ENCODE measurements around the gene HTRA3. TPM values are rescaled to one million over a fixed set of nuclear protein-coding genes. Genes with fewer than 3 reads are reported as not detected.

HTRA3 gene
- total RNA-seq, 1 donor from 2014 or later, result 1.7 TPM

- H3K4me3 Mint-ChIP-seq (ENCODE audit: unreplicated experiment), result no peak overlapping the region
- TF ChIP-seq, protein P1, sequence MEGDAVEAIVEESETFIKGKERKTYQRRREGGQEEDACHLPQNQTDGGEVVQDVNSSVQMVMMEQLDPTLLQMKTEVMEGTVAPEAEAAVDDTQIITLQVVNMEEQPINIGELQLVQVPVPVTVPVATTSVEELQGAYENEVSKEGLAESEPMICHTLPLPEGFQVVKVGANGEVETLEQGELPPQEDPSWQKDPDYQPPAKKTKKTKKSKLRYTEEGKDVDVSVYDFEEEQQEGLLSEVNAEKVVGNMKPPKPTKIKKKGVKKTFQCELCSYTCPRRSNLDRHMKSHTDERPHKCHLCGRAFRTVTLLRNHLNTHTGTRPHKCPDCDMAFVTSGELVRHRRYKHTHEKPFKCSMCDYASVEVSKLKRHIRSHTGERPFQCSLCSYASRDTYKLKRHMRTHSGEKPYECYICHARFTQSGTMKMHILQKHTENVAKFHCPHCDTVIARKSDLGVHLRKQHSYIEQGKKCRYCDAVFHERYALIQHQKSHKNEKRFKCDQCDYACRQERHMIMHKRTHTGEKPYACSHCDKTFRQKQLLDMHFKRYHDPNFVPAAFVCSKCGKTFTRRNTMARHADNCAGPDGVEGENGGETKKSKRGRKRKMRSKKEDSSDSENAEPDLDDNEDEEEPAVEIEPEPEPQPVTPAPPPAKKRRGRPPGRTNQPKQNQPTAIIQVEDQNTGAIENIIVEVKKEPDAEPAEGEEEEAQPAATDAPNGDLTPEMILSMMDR (IDR thresholded peaks at IDR 0.05; ENCODE audit: unreplicated experiment), result no peak
- H3K36me3 Mint-ChIP-seq (ENCODE audit: low read depth, unreplicated experiment), result no peaks in the 10 kb centered on the region
- no peak for DNase-seq (ENCODE audit: low spot score)
- H3K4me1 Mint-ChIP-seq (ENCODE audit: unreplicated experiment), result no peaks in the 10 kb centered on the region
- H3K27me3 Mint-ChIP-seq (ENCODE audit: unreplicated experiment), result peaks cover 6% of the 10 kb centered on the region
- H3K27ac Mint-ChIP-seq (ENCODE audit: unreplicated experiment), result no peak overlapping the region
- H3K9me3 Mint-ChIP-seq (ENCODE audit: unreplicated experiment), result no peaks in the 10 kb centered on the region
Observed at GRCh38 chr4:8291036-8291682, 21.6 kb downstream of the HTRA3 start.

DNA sequence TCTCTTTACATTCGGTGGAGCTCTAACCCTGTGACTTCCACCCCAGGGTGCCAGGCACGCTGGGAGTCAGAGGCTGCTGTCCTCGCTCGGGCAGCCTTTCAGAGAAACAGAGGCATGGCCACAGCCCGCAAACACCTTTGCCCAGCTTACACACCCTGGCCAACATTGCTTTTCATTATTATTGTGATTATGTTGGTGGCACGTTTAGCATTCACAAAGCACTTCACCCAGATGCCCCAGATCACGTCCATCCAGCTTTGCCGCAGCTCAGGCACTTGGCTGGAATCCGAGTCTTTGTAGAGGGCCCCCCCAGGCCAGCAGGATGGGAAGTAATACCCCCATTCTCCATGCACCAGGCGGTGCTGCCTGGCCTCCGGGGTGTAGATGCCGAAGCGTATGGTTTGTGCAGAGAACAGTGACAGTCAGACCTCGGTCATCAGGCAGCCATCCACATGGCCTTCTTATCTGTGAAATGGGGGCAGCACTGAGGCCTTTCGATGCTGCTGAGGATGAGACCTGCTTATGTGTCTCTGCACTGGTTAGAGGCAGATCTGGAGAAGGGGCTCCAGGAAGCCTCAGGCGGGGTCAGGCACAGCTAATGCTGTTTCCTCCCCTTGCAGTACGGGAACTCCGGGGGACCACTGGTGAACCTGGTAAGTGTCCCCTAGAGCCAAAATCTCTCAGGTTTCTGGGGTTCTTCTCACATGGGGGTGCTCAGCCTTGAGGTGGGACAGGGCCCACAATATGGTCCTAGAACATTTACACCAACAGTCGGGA, 22.3 kb downstream of the HTRA3 start:
- no peak overlapping the region for H3K4me3 Mint-ChIP-seq (ENCODE audit: unreplicated experiment)
- H3K27ac Mint-ChIP-seq (ENCODE audit: unreplicated experiment), result no peak overlapping the region

DNA sequence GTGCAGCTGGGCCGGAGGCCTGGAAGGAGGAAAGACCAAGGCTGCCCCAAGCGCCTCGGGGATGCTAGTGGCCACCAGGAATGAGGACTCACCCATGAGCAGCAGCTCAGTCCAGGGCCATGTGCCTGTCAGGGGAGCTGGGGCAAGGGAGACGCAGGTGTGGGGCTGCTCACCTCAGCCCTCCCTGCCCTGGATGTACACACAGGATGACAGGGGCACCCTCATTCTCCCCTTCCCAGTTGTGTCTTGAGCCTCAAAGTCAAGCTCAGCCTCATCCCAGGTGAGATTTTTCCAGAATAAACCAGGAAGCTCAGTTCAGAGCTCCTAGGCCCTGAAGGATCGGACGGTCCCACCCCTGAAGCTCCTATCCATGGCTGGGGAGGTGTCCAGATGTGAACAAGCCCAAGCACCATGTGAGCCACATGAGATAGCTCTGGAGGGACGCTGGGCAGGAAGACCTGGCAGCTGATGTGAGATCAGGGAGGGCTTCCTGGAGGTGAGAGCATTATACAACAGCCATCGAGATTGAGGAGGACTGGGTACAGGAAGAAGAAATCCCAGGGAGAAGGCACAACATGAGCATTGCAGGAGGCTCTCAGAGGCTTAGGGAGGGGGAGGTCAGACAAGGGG, 23.0 kb downstream of the HTRA3 start:
- no peaks in the 10 kb centered on the region for H3K36me3 Mint-ChIP-seq (ENCODE audit: low read depth, unreplicated experiment)
- TF ChIP-seq, protein P1 (IDR thresholded peaks at IDR 0.05; ENCODE audit: unreplicated experiment), result no peak
- H3K4me3 Mint-ChIP-seq (ENCODE audit: unreplicated experiment), result no peak overlapping the region
- no peak overlapping the region for H3K27ac Mint-ChIP-seq (ENCODE audit: unreplicated experiment)
- no peaks in the 10 kb centered on the region for H3K9me3 Mint-ChIP-seq (ENCODE audit: unreplicated experiment)
- DNase-seq (ENCODE audit: low spot score), result no peak
- H3K27me3 Mint-ChIP-seq (ENCODE audit: unreplicated experiment), result peaks cover 4% of the 10 kb centered on the region
- H3K4me1 Mint-ChIP-seq (ENCODE audit: unreplicated experiment), result no peaks in the 10 kb centered on the region

More for the DNA sequence above, 22.3 kb downstream of the HTRA3 start:
- Mint-ChIP-seq H3K36me3 (ENCODE audit: low read depth, unreplicated experiment) (no peaks in the 10 kb centered on the region), H3K9me3 (ENCODE audit: unreplicated experiment) (no peaks in the 10 kb centered on the region), H3K4me1 (ENCODE audit: unreplicated experiment) (no peaks in the 10 kb centered on the region), H3K27me3 (ENCODE audit: unreplicated experiment) (peaks cover 4% of the 10 kb centered on the region)
- TF ChIP-seq, protein P1 (IDR thresholded peaks at IDR 0.05; ENCODE audit: unreplicated experiment), result no peak
- DNase-seq (ENCODE audit: low spot score), result no peak

DNA sequence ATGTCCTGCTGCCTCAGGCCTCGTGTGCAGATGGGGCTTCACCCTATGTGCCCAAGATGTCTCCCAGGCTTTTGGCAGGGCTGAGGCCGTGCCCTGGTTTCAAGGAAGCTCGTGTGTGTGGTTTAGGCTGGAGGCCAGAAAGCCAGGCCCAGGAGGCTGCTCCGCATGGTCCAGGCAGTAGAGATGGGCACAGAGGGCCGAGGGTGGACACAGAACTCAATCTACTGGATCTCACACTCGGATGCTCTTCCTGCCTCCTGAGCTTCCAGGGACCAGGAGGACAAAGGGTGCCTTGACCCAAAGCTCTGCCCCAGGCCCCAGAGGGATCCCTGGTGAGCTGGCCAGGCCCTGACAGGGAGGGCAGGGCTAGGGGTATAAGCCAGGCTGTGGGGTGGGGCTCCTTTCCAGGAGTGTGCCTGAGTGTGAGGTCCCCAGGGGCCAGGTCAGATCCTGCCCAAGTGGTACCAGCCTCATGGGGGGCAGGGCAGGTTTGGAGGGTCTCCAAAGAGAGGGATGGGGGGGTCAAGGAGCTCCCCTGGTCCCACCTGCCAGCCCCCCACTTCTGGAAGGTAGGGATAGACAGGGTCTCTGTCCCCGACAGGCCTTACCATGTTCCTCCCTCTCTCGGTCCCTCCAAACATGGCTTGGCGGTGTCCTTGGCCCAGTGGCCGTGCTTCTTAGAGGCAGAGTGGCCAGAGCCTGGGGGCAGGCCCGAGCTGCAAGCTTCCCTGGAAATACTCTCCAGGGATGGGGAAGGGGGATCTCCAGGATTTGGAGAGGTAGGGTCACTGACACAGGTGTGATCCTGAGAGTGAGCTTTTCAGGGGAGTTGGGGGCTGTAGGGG, 23.8 kb downstream of the HTRA3 start:
- Mint-ChIP-seq H3K27ac (ENCODE audit: unreplicated experiment) (no peak overlapping the region), H3K4me3 (ENCODE audit: unreplicated experiment) (no peak overlapping the region), H3K4me1 (ENCODE audit: unreplicated experiment) (no peaks in the 10 kb centered on the region), H3K36me3 (ENCODE audit: low read depth, unreplicated experiment) (no peaks in the 10 kb centered on the region), H3K27me3 (ENCODE audit: unreplicated experiment) (peaks cover 6% of the 10 kb centered on the region), H3K9me3 (ENCODE audit: unreplicated experiment) (no peaks in the 10 kb centered on the region)
- TF ChIP-seq, protein P1 (IDR thresholded peaks at IDR 0.05; ENCODE audit: unreplicated experiment), result no peak
- DNase-seq (ENCODE audit: low spot score), result no peak

Measured in endothelial cell (in vitro differentiated cells).